Left colon (tissue), 2 donors: ENCODE results near the gene CELSR1. TPM values are rescaled to one million over a fixed set of nuclear protein-coding genes. Genes with fewer than 3 reads are reported as not detected.
A peak's percentile ranks its signal among the peaks of the same experiment; 100 is the strongest.

ENCODE experiments used
- ATAC-seq: fragments of 200-7000 bp; cut with Tn5 transposase; one replicate; pipeline ENCODE4 v1.9.1; 2020; ENCODE audit warnings: mild to moderate bottlenecking, moderate library complexity
- DNase-seq, 2 donors: peaks; one replicate each; pipeline ENCODE4 v3.0.0-alpha.2; 2020
- intact Hi-C, 2 donors: fragments of 100-400 bp; cut with DNase I in 1 of 2; cut with micrococcal nuclease in 1 of 2; formaldehyde crosslinking; loops; one replicate each; pipeline versions ENCODE4 v1.11.2 to v1.14.0; 2022; cut with DNase I, micrococcal nuclease
- total RNA-seq, 2 donors: library from RNA; stranded (reverse); fragmentation: NEBNext Ultra II Directional; extraction: Animal tissue kit (Norgen Biotek cat#: 25700); gene quantifications; one replicate each; pipeline ENCODE4 v1.2.1, GENCODE V29; 2021
- donor health status: DM: no; HTN: no; CAD: no.
- donor health status: DM: yes; HTN: yes; CAD: no.

Gene CELSR1
- total RNA-seq, 2 donors from 2014 or later, result 1.8 to 4.9 TPM

- no peak for ATAC-seq
- intact Hi-C loops, result no loop called here
Observed at GRCh38 chr22:46347646-46348045, 189.8 kb downstream of the CELSR1 start.

GRCh38 chr22:46346680-46347405, 190.6 kb downstream of the CELSR1 start:
- ATAC-seq, result no peak
- no peak for DNase-seq
- intact Hi-C loops, result no loop called here

More at GRCh38 chr22:46347646-46348045, 189.8 kb downstream of the CELSR1 start:
- no peak for DNase-seq

GRCh38 chr22:46340676-46341075, 196.7 kb downstream of the CELSR1 start:
- ATAC-seq (no peak), DNase-seq (no peak)
- intact Hi-C loops, result no loop called here

GRCh38 chr22:46339956-46340355, 197.5 kb downstream of the CELSR1 start:
- DNase-seq, result no peak
- no peak for ATAC-seq
- intact Hi-C loops, result no loop called here

- ATAC-seq (no peak), DNase-seq (no peak)
- intact Hi-C loops, result no loop called here
Observed at GRCh38 chr22:46338636-46339035, 198.8 kb downstream of the CELSR1 start.

- no peak for DNase-seq
- intact Hi-C loops, result no loop called here
- ATAC-seq, result no peak
Observed at GRCh38 chr22:46337870-46338269, 199.6 kb downstream of the CELSR1 start.

GRCh38 chr22:46336119-46337078, 201.0 kb downstream of the CELSR1 start:
- DNase-seq, result peak in 1 of 2 donors; percentile 43
- ATAC-seq, result peak; percentile 57

GRCh38 chr22:46335201-46336118, 202.0 kb downstream of the CELSR1 start, which contains the start of gene TRMU:
TSS of gene TRMU (plus strand) at chr22:46335714. CDS start at chr22:46335765, 51 bp downstream.
- ATAC-seq, result peak; percentile 92
- intact Hi-C loops, result no loop called here
- DNase-seq, result peak; percentile 82 to 90

More at GRCh38 chr22:46336119-46337078, 201.0 kb downstream of the CELSR1 start:
- intact Hi-C loops, result no loop called here

- intact Hi-C loops, result no loop called here
- no peak for DNase-seq
- no peak for ATAC-seq
Observed at GRCh38 chr22:46331496-46331895, 205.9 kb downstream of the CELSR1 start.

- ATAC-seq (no peak), DNase-seq (no peak)
- intact Hi-C loops, result no loop called here
Observed at GRCh38 chr22:46330426-46330825, 207.0 kb downstream of the CELSR1 start.

- no peak for ATAC-seq
- no peak for DNase-seq
- intact Hi-C loops, result no loop called here
Observed at GRCh38 chr22:46329616-46330015, 207.8 kb downstream of the CELSR1 start.

- ATAC-seq, result no peak
- intact Hi-C loops, result no loop called here
Observed at GRCh38 chr22:46328797-46329196, 208.6 kb downstream of the CELSR1 start.

GRCh38 chr22:46327691-46328465, 209.5 kb downstream of the CELSR1 start:
- ATAC-seq (no peak), DNase-seq (no peak)
- intact Hi-C loops, result no loop called here

More at GRCh38 chr22:46328797-46329196, 208.6 kb downstream of the CELSR1 start:
- no peak for DNase-seq

- intact Hi-C loops, result no loop called here
- ATAC-seq (no peak), DNase-seq (no peak)
Observed at GRCh38 chr22:46326066-46326680, 211.2 kb downstream of the CELSR1 start.

GRCh38 chr22:46323162-46323561, 214.3 kb downstream of the CELSR1 start:
- DNase-seq (no peak), ATAC-seq (no peak)
- intact Hi-C loops, result no loop called here

GRCh38 chr22:46322711-46323110, 214.7 kb downstream of the CELSR1 start:
- DNase-seq (no peak), ATAC-seq (no peak)
- intact Hi-C loops, result no loop called here

- DNase-seq (no peak), ATAC-seq (no peak)
- intact Hi-C loops, result no loop called here
Observed at GRCh38 chr22:46320716-46321386, 216.6 kb downstream of the CELSR1 start.
